Erythroblast (primary cell): Measurements from ENCODE around the gene FOXL2.

ENCODE experiments used
- DNase-seq, 2 experiments: peaks; one replicate each; lab custom pipeline; 2025; lab: John Stamatoyannopoulos, UW
- GATA1 ChIP-seq: IDR thresholded peaks from 2 replicates; pipeline ENCODE4 v1.6.1; 2011; ENCODE audit warnings: low read depth, mild to moderate bottlenecking, control low read depth, low read length, moderate library complexity
- POLR2A ChIP-seq: IDR thresholded peaks from 2 replicates; pipeline ENCODE4 v1.6.1; 2011; ENCODE audit warnings: mild to moderate bottlenecking, low read length

Gene FOXL2

DNA sequence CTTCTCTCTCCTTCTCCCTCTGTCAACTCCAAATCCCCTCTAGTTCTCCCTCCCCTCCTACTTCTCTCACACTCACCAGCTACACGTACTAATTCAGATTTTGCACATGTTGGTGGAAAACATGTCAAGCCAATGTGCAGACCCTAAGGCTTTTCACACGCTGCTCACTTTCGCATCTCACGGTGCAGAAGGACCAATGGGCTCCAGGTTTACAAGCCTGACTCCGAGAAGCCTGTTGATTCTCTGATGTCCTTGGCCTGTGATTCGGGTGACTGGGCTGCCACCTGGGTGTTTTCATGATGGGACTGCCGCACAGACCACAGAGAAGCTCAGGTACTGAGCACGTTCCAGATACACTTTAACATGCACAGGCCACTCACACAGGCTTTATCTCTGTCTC, 3.8 kb upstream of the FOXL2 start:
- no peak for TF ChIP-seq POLR2A
- no peak for TF ChIP-seq GATA1
- no peak for DNase-seq

GRCh38 chr3:138950006-138950644, 3.2 kb upstream of the FOXL2 start:
- no peak for DNase-seq
- no peak for TF ChIP-seq POLR2A
- no peak for TF ChIP-seq GATA1

GRCh38 chr3:138949445-138950005, 2.6 kb upstream of the FOXL2 start:
- no peak for DNase-seq
- TF ChIP-seq GATA1 (no peak), POLR2A (no peak)

- DNase-seq, result no peak
- no peak for TF ChIP-seq GATA1
- TF ChIP-seq POLR2A, result no peak
These were observed 2.1 kb upstream of the FOXL2 start for GRCh38 chr3:138949002-138949418.

GRCh38 chr3:138948371-138949001, 1.5 kb upstream of the FOXL2 start:
- no peak for DNase-seq
- TF ChIP-seq GATA1, result no peak
- TF ChIP-seq POLR2A, result no peak

- TF ChIP-seq POLR2A, result no peak
- TF ChIP-seq GATA1, result no peak
- DNase-seq, result no peak
These were observed 671 bp upstream of the FOXL2 start for GRCh38 chr3:138947495-138948121.

DNA sequence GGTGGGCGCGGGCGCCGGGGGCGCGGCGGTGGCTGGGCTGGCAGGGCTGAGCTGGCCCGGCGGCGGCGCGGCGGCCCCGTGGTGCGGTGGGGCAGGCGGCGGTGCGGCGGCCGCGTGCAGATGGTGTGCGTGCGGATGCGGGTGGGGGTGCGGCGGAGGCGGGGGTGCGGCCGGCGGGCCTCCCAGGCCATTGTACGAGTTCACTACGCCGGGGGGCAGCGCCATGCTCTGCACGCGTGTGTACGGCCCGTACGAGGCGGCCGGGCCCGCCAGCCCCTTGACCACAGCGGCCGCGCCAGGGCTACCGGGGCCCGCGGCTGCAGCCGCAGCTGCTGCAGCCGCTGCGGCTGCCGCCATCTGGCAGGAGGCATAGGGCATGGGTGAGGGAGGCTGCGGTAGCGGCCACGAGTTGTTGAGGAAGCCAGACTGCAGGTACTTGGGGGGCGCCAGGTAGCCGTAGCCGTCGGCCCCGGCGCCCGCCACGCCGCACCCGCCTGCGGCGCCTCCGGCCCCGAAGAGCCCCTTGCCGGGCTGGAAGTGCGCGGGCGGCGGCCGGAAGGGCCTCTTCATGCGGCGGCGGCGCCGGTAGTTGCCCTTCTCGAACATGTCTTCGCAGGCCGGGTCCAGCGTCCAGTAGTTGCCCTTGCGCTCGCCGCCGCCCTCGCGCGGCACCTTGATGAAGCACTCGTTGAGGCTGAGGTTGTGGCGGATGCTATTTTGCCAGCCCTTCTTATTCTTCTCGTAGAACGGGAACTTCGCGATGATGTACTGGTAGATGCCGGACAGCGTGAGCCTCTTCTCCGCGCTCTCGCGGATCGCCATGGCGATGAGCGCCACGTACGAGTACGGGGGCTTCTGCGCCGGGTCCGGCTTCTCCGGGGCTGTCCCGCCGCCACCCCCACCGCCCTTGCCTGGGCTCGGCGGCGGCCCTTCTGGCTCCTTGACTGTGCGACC, 951 bp downstream of the FOXL2 start:
- peak; percentile 35 to 46 for DNase-seq
- TF ChIP-seq GATA1 (no peak), POLR2A (no peak)

DNA sequence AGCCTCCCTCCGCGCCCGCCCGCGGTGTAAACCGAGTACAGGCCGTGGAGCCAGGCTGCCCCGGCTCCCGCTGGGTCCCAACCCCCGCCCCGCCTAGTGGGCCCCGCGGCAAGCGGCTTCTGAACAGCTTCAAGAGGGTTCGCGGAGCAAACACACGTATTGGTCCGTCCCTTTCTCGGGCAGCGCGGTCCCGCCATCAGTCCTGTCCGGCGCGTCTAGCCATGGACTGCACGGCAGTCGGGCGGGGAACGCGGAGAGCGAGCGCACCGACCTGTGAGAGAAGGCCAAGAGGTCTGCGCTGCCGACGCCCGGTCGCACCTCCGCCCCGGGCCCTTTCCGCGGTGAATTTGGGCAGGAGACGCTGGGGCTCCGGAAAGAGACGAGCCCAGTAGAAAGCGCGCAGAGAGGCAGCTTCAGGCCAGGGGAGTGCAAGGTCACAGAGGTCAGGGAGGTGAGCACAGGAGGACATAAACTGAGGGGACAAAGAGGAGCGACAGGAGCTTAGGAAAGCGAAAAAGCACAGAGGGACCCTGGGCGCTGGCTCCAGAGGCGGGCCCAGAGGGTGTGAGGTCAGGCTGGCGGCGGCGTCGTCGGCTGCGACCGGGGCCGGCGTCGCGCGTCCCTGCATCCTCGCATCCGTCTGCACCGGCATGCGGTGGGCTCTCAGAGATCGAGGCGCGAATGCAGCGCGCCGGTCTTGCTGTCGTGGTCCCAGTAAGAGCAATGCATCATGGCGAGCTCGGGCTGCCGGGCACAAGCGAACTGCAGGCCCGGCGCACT, 1.8 kb downstream of the FOXL2 start:
- TF ChIP-seq GATA1 (no peak), POLR2A (no peak)

GRCh38 chr3:138944654-138944928, 2.3 kb downstream of the FOXL2 start:
- no peak for DNase-seq
- no peak for TF ChIP-seq POLR2A
- no peak for TF ChIP-seq GATA1

More for the DNA sequence above, 1.8 kb downstream of the FOXL2 start:
- peak; percentile 26 to 30 for DNase-seq

DNA sequence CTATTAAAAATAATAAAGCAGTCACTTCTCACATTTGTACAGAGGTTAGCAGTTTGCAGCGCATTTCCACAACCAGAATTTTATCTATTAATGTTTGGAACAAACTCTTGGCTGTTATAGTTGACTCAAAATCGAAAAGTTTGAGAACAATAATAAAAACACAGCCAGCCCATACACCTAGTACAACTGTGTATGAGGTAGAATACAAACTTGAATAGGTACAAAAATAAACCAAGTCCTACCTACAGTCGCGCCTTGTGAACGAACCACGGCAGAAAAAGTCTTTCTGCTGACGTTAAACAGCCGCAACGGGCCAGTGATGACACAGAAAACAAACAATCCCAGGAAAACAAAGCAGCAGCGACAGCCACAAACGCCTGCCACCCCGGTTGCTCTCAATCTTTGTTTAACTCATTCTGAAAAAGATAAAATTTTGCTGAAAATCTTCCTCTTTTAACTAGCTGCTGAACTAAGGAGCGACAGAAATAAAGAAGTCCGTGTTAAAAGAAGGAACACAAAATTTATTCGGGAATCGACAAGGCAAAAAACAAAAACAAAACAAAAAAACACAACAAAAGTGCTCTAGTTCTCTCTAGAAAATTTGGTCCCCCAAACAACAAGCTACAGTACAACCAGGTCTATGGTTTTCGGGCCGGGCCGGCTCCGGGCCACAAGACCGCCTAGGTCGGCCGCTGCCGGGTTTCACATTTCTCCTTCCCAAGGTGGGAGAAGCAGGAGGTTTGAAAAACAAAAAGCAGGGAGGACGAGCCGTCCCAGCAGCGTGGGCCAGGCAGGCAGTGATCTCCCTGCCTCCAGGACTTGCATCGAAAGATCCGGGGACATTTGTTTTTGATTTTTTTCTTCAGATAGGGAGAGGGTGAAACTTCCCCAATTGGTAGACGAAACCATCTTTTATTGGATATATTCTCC, 2.9 kb downstream of the FOXL2 start:
- DNase-seq, result peak; percentile 17 to 31
- TF ChIP-seq POLR2A (no peak), GATA1 (no peak)

DNA sequence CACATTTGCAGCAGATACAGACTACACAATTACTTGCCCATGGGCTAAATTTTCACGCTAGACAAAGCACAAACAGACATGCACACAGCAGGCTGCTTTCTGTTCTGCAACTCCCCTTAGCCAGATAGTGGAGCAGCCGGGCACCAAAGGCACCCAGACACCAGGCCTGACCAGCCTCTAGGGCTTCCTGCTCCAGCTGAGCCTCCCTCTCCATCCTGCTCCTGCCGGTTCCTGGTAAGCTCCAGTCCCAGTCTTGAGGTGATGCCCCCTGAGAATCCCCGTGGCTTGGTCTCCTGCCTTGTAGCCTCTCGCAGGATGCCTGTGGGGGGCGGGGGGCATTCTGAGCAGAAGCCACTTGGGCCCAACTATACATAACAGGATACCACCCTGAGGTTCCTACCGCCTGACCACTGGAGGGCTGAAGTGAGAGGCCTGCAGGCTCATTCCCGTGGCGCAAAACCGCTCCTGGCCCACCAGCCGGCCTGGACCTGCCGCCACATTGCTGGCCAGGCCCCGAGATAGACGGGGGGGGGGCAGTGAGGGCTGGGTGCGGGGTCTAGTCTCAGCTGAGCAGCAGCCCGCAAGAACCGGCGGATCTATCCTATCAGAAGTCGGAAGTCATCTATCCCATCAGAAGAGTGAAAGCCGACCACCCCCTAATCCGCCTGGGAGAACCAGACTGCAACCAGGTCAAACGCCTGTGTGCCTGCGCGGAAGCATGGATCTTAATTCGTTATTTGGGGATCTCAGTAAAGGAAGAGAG, 3.9 kb downstream of the FOXL2 start:
- DNase-seq, result no peak
- TF ChIP-seq POLR2A, result no peak
- TF ChIP-seq GATA1, result no peak

GRCh38 chr3:138942271-138942670, 4.7 kb downstream of the FOXL2 start:
- TF ChIP-seq POLR2A, result no peak
- no peak for TF ChIP-seq GATA1
- DNase-seq, result no peak
